ENCODE data around the gene EEF1B2. TPM values are rescaled to one million over a fixed set of nuclear protein-coding genes. Genes with fewer than 3 reads are reported as not detected.

Gene EEF1B2
- total RNA-seq, 1 experiment from 2014 or later, result 686 TPM

Other genes starting within 250 kb of the EEF1B2 start
- gene INO80D, start 73.7 kb upstream of the EEF1B2 start, total RNA-seq (2014; rRNA removed; shearing (Covaris generic)), result 9.0 and 11.3 TPM in 2 replicates
- 93.7 and 115 TPM in 2 replicates for gene NDUFS1, start 451 bp upstream of the EEF1B2 start, total RNA-seq (2014; rRNA removed; shearing (Covaris generic))
- 10.1 and 17.2 TPM in 2 replicates for gene ZDBF2, start 114.8 kb downstream of the EEF1B2 start, total RNA-seq (2014; rRNA removed; shearing (Covaris generic))